ENCODE measurements around the gene ABHD17A. TPM values are rescaled to one million over a fixed set of nuclear protein-coding genes. Genes with fewer than 3 reads are reported as not detected.
A peak's percentile ranks its signal among the peaks of the same experiment; 100 is the strongest.

Gene ABHD17A
- total RNA-seq, 1 experiment from 2014 or later, result 60.7 TPM

DNA sequence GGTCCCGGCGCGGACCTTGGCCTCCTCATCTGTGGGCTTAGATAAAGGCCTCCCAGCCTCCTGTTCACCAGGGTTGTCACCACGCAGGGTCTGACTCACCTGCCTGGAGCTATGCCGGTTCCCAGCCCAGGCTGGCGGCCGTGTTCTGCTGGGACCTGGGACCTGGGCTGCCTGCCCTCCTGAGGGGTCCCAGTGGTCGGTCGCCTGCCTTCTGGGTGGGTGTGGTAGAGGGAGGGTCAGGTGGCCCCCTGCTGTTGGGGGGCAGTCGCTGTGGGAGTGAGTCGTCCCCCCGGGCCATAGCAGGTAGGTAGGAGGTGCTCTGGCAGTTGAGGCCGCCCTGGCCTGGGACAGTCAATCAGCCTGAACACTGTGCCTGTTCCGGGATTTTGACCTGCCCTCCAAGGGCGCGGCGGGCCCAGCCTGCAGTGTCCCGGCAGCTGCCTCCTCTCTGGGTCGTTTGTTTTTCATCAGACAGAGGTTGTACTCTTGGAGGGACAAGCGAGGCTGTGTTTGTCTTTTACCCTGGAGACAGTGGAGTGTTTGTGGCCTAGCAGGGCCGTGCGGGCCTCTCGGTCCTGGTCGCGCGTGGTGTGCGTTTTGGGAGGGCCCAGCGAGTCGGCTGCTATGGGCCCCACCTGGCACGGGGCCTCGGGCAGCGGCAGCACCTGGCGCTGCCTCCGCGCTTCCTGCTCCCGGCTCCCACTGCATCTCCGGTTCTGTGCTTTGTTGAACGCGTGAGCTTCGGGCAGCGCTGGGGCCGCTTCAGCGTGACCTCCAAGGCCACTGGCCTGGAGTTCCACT, 22.5 kb upstream of the ABHD17A start (continued):
- TF ChIP-seq, protein P1, sequence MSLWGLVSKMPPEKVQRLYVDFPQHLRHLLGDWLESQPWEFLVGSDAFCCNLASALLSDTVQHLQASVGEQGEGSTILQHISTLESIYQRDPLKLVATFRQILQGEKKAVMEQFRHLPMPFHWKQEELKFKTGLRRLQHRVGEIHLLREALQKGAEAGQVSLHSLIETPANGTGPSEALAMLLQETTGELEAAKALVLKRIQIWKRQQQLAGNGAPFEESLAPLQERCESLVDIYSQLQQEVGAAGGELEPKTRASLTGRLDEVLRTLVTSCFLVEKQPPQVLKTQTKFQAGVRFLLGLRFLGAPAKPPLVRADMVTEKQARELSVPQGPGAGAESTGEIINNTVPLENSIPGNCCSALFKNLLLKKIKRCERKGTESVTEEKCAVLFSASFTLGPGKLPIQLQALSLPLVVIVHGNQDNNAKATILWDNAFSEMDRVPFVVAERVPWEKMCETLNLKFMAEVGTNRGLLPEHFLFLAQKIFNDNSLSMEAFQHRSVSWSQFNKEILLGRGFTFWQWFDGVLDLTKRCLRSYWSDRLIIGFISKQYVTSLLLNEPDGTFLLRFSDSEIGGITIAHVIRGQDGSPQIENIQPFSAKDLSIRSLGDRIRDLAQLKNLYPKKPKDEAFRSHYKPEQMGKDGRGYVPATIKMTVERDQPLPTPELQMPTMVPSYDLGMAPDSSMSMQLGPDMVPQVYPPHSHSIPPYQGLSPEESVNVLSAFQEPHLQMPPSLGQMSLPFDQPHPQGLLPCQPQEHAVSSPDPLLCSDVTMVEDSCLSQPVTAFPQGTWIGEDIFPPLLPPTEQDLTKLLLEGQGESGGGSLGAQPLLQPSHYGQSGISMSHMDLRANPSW (CRISPR knock-in tag; conservative IDR thresholded peaks at IDR 0.05; ENCODE audit: low read depth), result no peak

DNA sequence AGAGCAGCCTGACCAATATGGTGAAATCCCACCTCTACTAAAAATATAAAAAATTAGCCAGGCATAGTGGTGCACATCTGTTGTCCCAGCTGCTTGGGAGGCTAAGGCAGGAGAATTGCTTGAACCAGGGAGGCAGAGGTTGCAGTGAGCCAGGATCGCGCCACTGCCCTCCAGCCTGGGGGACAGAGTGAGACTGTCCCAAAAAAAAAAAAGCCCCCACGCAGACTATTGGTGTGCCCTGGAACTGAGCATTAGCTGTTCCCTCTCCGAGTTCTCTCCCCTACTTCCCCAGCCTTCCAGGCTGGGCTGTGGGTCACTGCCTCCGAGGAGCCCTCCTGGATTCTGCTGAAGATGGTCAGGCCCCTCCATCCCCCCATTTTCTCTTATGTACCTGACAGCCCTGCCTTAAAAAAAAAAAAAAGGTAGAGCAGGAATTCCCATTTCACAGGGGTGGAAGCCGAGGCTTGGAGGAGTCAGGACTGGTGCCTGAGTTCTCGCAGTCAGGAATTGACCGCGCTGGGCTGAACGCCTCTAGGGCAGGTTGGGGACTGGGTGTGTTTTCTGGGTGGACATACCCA, 21.8 kb upstream of the ABHD17A start:
- no peaks in the 10 kb centered on the region for H3K27me3 Mint-ChIP-seq (ENCODE audit: low read depth)
- ChIA-PET CTCF (no interaction called here), POLR2A (interaction anchor here (0.8 kb wide), 1 partner anchor 68 kb away, joined by 3 read pairs; no protein-coding TSS in a partner anchor)
- H3K27ac Mint-ChIP-seq, result no peak overlapping the region
- DNase-seq (ENCODE audit: low spot score) (no peak), ATAC-seq (no peak)
- H3K4me3 Mint-ChIP-seq, result no peak overlapping the region
- no peaks in the 10 kb centered on the region for H3K36me3 Mint-ChIP-seq
- H3K9me3 Mint-ChIP-seq, result no peaks in the 10 kb centered on the region
- peaks cover 17% of the 10 kb centered on the region for H3K4me1 Mint-ChIP-seq
- no peak for TF ChIP-seq ELF4 (CRISPR knock-in tag; IDR thresholded peaks at IDR 0.05; ENCODE audit: low read depth)
- TF ChIP-seq ZNF219 (CRISPR knock-in tag; IDR thresholded peaks at IDR 0.05; ENCODE audit: borderline replicate concordance), result no peak
- TF ChIP-seq, protein P2, sequence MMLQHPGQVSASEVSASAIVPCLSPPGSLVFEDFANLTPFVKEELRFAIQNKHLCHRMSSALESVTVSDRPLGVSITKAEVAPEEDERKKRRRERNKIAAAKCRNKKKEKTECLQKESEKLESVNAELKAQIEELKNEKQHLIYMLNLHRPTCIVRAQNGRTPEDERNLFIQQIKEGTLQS (CRISPR knock-in tag; conservative IDR thresholded peaks at IDR 0.05), result no peak

DNA sequence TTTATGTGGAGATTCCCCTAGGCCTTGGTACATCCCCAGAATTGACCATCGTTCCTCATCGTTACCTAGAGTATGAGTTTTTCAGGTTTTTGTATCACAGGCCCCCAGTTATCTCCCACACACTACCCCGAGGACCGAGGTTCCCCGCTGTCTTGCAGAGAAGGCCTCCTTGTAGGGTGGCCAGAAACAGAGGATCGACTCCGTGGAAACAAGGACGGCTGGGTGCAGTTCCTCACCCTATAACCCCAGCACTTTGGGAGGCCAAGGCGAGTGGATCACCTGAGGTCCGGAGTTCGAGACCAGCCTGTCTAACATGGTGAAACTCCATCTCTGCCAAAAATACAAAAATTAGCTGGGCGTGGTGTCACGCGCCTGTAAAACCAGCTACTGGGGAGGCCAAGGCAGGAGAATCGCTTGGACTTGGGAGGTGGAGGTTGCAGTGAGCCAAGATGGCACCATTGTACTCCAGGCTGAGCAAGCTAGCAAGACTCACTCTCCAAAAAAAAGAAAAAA, 20.6 kb upstream of the ABHD17A start:
- Mint-ChIP-seq H3K4me1 (peaks cover 17% of the 10 kb centered on the region), H3K4me3 (peak overlapping the region; percentile 80), H3K9me3 (no peaks in the 10 kb centered on the region), H3K36me3 (no peaks in the 10 kb centered on the region), H3K27me3 (ENCODE audit: low read depth) (no peaks in the 10 kb centered on the region), H3K27ac (peak overlapping the region; percentile 70)
- DNase-seq (ENCODE audit: low spot score) (no peak), ATAC-seq (no peak)
- CTCF ChIA-PET, result interaction anchor here (0.6 to 1.0 kb wide), 7 partner anchors 22 to 257 kb away, joined by 3 to 4 read pairs (median 3); no protein-coding TSS in a partner anchor
- POLR2A ChIA-PET, result interaction anchor here (1.1 kb wide), 1 partner anchor 30 kb away, joined by 3 read pairs; no protein-coding TSS in a partner anchor
- TF ChIP-seq TP53 (CRISPR knock-in tag; IDR thresholded peaks at IDR 0.05), result no peak
- 0 out of 2 replicates have a peak, but pooled peaks have one; percentile 8 for TF ChIP-seq ZNF416 (CRISPR knock-in tag; IDR thresholded peaks at IDR 0.05)

DNA sequence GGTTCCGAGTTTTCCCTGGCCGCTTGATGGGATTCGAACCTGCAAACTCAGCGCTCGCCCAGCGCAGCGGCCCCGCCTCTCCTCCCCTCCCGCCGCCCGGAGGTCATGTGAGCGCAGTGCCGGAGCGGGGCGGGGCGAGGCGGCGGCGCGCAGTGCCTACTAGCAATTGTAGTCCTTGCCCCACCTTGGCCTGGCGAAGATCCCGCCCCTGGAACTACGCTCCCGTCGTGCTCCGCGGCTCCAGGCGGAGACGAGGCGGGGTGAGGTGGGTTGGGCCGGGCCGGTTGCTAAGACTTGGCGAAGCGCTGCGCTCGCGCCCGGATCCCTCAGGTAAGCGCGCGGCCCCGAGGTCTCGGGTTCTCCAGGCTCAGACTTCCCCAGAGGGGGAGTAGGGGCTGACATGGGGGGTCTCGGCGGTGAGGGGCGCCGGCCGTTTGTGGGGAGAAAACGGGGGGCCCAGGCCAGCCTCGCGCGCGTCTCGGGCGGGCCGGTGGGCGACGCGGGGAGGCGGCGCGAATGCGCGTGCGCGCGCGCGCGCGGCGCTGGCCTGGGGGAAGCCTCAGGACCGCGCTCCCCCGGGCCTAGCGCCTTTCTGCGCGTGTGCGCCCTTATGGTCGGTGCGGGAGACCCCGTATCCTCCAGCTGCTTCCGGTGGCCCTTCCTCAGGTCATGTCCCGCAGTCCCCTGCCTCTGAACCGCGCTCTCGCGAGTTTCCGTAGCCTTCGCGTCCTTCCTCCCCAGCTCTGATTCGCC, 20.0 kb upstream of the ABHD17A start, which contains the start of the genes ADAT3 and SCAMP4:
ADAT3 (plus strand) TSS at position 290 of the 753 bp plus-strand sequence. CDS start 6,649 bp downstream, outside the sequence.
SCAMP4 (plus strand) TSS at position 290 of the 753 bp plus-strand sequence. CDS start 9,621 bp downstream, outside the sequence.
- peak; percentile 96 for ATAC-seq
- POLR2A ChIA-PET, result interaction anchor here (0.7 to 1.4 kb wide), 4 partner anchors 10 to 137 kb away, joined by 3 read pairs; no protein-coding TSS in a partner anchor
- TF ChIP-seq, protein P3, sequence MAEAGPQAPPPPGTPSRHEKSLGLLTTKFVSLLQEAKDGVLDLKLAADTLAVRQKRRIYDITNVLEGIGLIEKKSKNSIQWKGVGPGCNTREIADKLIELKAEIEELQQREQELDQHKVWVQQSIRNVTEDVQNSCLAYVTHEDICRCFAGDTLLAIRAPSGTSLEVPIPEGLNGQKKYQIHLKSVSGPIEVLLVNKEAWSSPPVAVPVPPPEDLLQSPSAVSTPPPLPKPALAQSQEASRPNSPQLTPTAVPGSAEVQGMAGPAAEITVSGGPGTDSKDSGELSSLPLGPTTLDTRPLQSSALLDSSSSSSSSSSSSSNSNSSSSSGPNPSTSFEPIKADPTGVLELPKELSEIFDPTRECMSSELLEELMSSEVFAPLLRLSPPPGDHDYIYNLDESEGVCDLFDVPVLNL (CRISPR knock-in tag; IDR thresholded peaks at IDR 0.05; ENCODE audit: borderline replicate concordance, low read depth), result no peak
- no peak for TF ChIP-seq FOXJ3 (CRISPR knock-in tag; IDR thresholded peaks at IDR 0.05; ENCODE audit: borderline replicate concordance)
- TF ChIP-seq FOXP1 (CRISPR knock-in tag; IDR thresholded peaks at IDR 0.05; ENCODE audit: borderline replicate concordance), result peak; percentile 47
- TF ChIP-seq NR2C2 (CRISPR knock-in tag; IDR thresholded peaks at IDR 0.05), result peak; percentile 96
- TF ChIP-seq, protein P4, sequence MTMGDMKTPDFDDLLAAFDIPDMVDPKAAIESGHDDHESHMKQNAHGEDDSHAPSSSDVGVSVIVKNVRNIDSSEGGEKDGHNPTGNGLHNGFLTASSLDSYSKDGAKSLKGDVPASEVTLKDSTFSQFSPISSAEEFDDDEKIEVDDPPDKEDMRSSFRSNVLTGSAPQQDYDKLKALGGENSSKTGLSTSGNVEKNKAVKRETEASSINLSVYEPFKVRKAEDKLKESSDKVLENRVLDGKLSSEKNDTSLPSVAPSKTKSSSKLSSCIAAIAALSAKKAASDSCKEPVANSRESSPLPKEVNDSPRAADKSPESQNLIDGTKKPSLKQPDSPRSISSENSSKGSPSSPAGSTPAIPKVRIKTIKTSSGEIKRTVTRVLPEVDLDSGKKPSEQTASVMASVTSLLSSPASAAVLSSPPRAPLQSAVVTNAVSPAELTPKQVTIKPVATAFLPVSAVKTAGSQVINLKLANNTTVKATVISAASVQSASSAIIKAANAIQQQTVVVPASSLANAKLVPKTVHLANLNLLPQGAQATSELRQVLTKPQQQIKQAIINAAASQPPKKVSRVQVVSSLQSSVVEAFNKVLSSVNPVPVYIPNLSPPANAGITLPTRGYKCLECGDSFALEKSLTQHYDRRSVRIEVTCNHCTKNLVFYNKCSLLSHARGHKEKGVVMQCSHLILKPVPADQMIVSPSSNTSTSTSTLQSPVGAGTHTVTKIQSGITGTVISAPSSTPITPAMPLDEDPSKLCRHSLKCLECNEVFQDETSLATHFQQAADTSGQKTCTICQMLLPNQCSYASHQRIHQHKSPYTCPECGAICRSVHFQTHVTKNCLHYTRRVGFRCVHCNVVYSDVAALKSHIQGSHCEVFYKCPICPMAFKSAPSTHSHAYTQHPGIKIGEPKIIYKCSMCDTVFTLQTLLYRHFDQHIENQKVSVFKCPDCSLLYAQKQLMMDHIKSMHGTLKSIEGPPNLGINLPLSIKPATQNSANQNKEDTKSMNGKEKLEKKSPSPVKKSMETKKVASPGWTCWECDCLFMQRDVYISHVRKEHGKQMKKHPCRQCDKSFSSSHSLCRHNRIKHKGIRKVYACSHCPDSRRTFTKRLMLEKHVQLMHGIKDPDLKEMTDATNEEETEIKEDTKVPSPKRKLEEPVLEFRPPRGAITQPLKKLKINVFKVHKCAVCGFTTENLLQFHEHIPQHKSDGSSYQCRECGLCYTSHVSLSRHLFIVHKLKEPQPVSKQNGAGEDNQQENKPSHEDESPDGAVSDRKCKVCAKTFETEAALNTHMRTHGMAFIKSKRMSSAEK (CRISPR knock-in tag; IDR thresholded peaks at IDR 0.05; ENCODE audit: borderline replicate concordance), result peak; percentile 89
- TF ChIP-seq KAT7 (CRISPR knock-in tag; IDR thresholded peaks at IDR 0.05; ENCODE audit: borderline replicate concordance), result no peak
- TF ChIP-seq TEAD1 (CRISPR knock-in tag; IDR thresholded peaks at IDR 0.05), result peak; percentile 90
- peak; percentile 66 for TF ChIP-seq GABPB1 (CRISPR knock-in tag; IDR thresholded peaks at IDR 0.05)
- no peak for TF ChIP-seq RORB (CRISPR knock-in tag; IDR thresholded peaks at IDR 0.05)
- TF ChIP-seq, protein P5, sequence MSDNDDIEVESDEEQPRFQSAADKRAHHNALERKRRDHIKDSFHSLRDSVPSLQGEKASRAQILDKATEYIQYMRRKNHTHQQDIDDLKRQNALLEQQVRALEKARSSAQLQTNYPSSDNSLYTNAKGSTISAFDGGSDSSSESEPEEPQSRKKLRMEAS (CRISPR knock-in tag; IDR thresholded peaks at IDR 0.05), result peak; percentile 63; the same call in 1 of the 2 replicates
- no peak for TF ChIP-seq ZNF263 (CRISPR knock-in tag; IDR thresholded peaks at IDR 0.05; ENCODE audit: low read depth)
- TF ChIP-seq SMAD4 (CRISPR knock-in tag; IDR thresholded peaks at IDR 0.05), result no peak

More for the DNA sequence above, 20.0 kb upstream of the ABHD17A start, which contains the start of the genes ADAT3 and SCAMP4:
- peak within 1 kb of the TSS; percentile 80 for H3K4me3 Mint-ChIP-seq
- CTCF ChIA-PET, result interaction anchor here (0.6 to 2.2 kb wide), 12 partner anchors 23 to 258 kb away, joined by 3 to 11 read pairs (median 4); no protein-coding TSS in a partner anchor
- H3K27ac Mint-ChIP-seq, result peak within 1 kb of the TSS; percentile 95
- H3K9me3 Mint-ChIP-seq, result no peaks in the 10 kb centered on the region
- no peaks in the 10 kb centered on the region for H3K27me3 Mint-ChIP-seq (ENCODE audit: low read depth)
- peak; percentile 100 for DNase-seq (ENCODE audit: low spot score)
- peaks cover 17% of the 10 kb centered on the region for H3K4me1 Mint-ChIP-seq
- H3K36me3 Mint-ChIP-seq, result no peaks in the 10 kb centered on the region
